HG03097 (cell line): ENCODE measurements around the gene DOCK3.
"Not testable (repeated sequence)": the region's sequence is repeated elsewhere in the genome, so short reads cannot be mapped to it uniquely, and the experiment has no call there.

Experiments
- ATAC-seq: cut with Tn5 transposase; IDR thresholded peaks from one replicate; pipeline ENCODE4 v1.9.1; 2021; ENCODE audit not compliant: unreplicated experiment, low FRiP score

DOCK3 gene

GRCh38 chr3:51350751-51351150 lies 676.0 kb downstream of the DOCK3 start:
- ATAC-seq = no peak

- ATAC-seq = no peak
Observed at GRCh38 chr3:51353131-51353530, 678.4 kb downstream of the DOCK3 start.

- ATAC-seq = no peak
Observed at GRCh38 chr3:51353691-51354090, 679.0 kb downstream of the DOCK3 start.

GRCh38 chr3:51354172-51354571 lies 679.4 kb downstream of the DOCK3 start:
- no peak for ATAC-seq

GRCh38 chr3:51354731-51355615 lies 680.2 kb downstream of the DOCK3 start:
- no peak for ATAC-seq

GRCh38 chr3:51355891-51356578 lies 681.3 kb downstream of the DOCK3 start:
- ATAC-seq = no peak

- no peak for ATAC-seq
Observed at GRCh38 chr3:51357856-51358255, 683.1 kb downstream of the DOCK3 start.

- ATAC-seq = no peak
Observed at GRCh38 chr3:51358981-51359380, 684.3 kb downstream of the DOCK3 start.

GRCh38 chr3:51360806-51361205 lies 686.1 kb downstream of the DOCK3 start:
- ATAC-seq = no peak

GRCh38 chr3:51361746-51362145 lies 687.0 kb downstream of the DOCK3 start:
- no peak for ATAC-seq

GRCh38 chr3:51362476-51362875 lies 687.7 kb downstream of the DOCK3 start:
- ATAC-seq = no peak

GRCh38 chr3:51368276-51368675 lies 693.5 kb downstream of the DOCK3 start:
- ATAC-seq = not testable (repeated sequence)

- ATAC-seq = no peak
Observed at GRCh38 chr3:51371943-51372557, 697.3 kb downstream of the DOCK3 start.

- no peak for ATAC-seq
Observed at GRCh38 chr3:51373658-51374421, 699.1 kb downstream of the DOCK3 start.

- ATAC-seq = no peak
Observed at GRCh38 chr3:51374456-51374855, 699.7 kb downstream of the DOCK3 start.

GRCh38 chr3:51375136-51375535 lies 700.4 kb downstream of the DOCK3 start:
- no peak for ATAC-seq

GRCh38 chr3:51375571-51375970 lies 700.8 kb downstream of the DOCK3 start:
- no peak for ATAC-seq

- ATAC-seq = no peak
Observed at GRCh38 chr3:51378065-51378464, 703.3 kb downstream of the DOCK3 start.

- ATAC-seq = no peak
Observed at GRCh38 chr3:51378726-51379125, 704.0 kb downstream of the DOCK3 start.

- ATAC-seq = no peak
Observed at GRCh38 chr3:51379301-51379700, 704.6 kb downstream of the DOCK3 start.
